Muscle of arm (tissue), 12 donors: ENCODE data around the gene ZNF425. TPM values are rescaled to one million over a fixed set of nuclear protein-coding genes. Genes with fewer than 3 reads are reported as not detected.
"Not testable (repeated sequence)": the region's sequence is repeated elsewhere in the genome, so short reads cannot be mapped to it uniquely, and the experiment has no call there.

Experiments
- DNase-seq: peaks from one replicate; pipeline ENCODE4 v3.0.0-alpha.2; 2013
- polyA plus RNA-seq, 12 donors: library from polyadenylated mRNA; unstranded; fragments of 120-200 nt; gene quantifications; one replicate each; pipeline ENCODE4 v1.2.1, GENCODE V29; 2013; ENCODE audit not compliant: insufficient read length in 12 of 12

ZNF425 gene
- polyA plus RNA-seq, 12 donors: 3.7 to 5.7 (median 4.1) TPM; not detected in 1

DNA sequence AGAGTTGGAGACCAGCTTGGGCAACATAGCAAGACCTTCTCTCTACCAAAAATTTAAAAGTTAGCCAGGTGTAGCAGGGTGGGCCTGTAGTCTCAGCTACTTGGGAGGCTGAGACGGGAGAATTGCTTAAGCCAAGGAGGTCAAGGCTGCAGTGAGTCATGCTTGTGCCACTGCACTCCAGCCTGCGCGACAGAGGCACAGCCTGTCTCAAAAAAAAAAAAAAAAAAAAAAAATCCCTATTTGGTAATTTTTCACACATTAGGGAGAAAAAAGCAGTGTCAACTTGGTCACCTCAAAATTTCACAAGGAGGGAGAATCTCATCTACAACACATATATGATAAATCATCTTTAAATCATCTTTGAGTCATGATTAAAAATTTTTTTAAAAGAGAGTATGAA is 14.7 kb upstream of the ZNF425 start:
- no peak for DNase-seq

DNA sequence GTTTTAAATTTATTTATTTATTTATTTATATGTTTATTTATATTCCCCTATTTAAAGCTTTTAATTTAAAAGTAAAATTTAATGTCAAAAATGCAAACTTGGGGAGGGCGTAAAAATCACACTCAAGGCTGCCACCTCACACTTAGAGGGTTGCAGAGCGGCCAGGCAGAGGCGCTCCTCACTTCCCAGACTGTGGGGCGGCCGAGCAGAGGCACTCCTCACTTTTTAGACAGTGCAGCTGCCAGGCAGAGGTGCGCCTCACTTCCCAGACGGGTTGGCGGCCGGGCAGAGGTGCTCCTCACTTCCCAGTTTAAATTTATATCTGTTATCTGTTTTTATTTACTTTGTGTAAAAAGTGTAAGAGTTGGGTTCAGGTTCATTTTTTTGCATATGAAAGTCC is 10.0 kb upstream of the ZNF425 start:
- DNase-seq: no peak

DNA sequence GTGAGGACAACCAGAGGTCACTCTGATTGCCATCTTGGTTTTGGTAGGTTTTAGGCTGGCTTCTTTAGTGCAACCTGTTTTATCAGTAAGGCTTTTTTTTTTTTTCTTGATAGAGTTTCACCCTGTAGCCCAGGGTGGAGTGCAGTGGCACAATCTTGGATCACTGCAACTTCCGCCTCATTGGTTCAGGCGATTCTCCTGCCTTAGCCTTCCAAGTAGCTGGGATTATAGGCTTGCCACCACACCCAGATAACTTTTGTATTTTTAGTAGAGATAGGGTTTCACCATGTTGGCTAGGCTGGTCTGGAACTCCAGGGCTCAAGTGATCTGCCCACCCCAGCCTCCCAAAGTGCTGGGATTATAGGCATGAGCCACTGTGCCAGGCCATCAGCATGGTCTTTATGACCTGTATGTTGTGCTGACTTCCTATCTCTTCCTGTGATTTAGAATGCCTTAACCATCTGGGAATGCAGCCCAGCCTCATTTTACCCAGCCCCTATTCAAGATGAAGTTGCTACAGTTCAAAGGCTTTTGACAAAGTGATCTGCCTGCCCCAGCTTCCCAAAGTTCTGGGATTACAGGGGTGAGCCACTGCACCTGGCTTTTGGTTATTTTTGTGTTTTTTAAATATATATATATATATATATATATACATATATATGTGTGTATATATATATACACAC is 7.0 kb upstream of the ZNF425 start:
- no peak for DNase-seq

DNA sequence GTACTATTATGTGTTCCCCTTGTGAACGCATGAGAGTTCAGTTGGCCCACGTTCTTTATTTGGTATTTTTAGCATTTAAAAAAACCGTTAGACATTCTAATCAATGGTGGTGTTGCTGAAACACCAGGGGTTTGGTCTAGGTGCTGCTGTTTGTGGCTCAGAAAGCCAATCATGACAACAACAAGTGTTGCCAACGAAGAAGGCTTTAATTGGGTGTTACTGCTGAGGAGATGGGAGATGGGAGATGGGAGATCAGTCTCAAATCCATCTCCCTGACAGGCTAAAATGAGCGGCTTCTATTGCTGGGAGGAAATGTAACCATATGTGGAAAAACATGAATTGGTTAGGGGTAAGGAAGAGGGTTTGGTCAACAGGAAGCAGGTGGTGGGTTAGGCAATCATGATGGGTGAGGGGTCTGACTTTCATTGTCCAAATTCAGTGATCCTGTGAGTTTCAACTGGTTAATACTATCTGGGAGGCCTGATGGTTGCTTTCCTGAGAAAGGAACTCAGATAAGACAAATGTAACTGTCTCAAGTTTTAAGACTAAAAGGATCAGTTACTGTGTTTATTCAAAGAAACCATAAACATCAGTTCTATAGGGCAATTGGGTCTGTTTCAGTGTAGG is 4.6 kb upstream of the ZNF425 start:
- no peak for DNase-seq

DNA sequence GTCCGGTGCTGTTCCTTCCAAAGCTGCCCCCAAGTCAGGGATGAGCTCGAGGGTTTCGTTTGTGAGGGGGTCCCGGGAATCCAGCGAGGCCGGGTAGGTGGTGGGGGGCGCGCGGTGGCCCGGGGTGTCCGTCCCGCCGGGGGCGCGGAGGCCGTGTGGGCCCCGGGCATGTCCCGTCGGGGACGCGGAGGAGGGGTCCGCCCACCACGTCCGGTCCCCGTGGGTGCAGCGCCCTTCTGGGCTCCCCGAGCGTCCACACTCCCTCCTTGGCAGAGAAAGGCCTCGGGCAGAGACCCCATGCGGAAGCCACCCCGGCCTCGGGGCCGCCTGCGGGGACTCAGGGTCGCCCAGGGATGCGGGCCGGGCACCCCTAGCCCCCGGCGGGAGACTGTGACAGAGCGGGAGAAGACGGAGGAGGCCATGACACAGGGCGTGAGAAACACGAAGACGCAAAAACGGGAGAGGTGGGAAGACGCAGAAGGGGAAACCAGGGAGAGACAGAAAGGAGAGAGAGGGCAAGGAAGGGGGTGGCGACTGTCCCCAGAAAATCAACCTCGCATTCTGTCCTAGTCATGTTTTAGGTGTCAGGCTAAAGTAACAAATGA is 640 bp upstream of the ZNF425 start:
- DNase-seq: peak; percentile 67

DNA sequence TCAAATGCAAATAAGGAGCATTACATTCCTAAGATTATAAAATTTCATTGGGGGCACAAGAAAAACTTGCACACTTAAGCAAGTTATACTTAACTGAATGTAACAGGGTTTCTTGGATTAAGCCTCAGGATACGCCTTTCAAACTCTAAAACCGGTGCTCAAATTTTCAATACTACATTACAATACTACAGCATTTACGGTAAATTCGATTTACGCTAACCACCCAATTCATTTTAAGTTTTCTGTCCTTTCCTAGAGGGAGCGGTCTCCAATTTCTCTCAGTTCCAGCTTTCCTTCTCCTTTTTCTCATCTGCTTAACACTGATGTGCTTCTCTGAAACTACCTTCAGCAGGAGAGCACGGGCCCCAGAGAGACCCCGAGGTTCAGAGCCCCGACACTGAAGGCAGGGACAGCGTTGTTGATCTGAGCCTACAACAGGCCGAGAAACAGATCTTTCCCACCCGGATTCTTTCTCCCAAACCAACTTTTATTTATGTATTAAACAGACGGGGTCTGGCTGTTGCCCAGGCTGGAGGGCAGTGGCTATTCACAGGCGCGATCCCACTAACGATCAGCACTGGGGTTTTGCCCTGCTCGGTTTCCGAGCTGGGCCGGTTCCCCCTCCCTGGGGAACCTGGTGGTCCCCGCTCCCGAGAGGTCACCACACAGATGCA is 798 bp downstream of the ZNF425 start:
- no peak for DNase-seq

DNA sequence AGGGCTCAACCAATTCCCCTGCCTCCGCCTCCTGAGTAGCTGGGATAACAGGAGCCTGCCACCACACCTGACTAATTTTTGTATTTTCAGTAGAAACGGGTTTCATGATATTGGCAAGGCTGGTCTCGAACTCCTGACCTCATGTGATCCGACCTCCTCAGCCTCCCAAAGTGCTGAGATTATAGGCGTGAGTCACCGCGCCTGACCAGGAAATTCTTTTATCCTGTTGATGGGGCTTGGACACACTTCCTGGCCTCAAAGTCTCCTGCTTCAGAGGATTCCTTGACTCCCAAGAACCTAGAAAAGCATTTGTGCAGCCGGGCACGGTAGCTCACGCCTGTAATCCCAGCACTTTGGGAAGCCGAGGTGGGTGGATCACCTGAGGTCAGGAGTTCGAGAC is 16.2 kb downstream of the ZNF425 start:
- no peak for DNase-seq

DNA sequence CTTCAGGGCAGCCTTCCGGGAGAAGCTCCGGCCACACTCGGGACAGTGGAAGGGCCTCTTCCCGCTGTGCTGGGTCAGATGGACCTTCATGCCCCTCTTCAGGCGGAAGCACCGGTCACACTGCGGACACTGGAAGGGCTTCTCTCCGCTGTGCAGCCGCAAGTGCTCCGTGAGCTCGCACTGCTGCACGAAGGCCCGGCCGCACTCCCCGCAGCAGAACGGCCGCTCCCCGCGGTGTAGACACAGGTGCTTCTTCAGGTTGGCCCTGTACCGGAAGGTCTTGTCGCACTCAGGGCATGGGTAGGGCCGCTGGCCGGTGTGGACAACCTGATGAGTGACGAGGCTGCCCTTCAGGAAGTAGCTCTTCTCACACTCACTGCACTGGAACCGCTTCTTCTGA is 21.4 kb downstream of the ZNF425 start:
- DNase-seq: no peak

DNA sequence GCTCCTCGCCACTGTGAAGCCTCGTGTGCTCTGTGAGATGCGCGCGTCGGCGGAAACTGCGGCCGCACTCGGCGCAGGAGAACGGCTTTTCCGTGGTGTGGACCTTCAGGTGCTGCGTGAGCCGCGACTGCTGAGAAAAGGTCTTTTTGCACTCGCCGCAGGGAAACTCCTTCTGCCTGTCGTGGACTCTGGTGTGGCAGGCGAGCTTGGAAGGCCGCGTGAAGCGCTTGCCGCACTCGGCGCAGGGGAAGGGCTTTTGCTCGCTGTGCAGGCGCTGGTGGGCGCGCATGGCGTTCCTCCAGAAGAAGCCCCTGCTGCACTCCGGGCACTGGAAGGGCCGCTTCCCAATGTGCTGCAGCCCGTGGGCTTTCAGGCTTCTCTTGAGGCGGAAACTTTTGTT is 21.9 kb downstream of the ZNF425 start:
- DNase-seq: no peak

DNA sequence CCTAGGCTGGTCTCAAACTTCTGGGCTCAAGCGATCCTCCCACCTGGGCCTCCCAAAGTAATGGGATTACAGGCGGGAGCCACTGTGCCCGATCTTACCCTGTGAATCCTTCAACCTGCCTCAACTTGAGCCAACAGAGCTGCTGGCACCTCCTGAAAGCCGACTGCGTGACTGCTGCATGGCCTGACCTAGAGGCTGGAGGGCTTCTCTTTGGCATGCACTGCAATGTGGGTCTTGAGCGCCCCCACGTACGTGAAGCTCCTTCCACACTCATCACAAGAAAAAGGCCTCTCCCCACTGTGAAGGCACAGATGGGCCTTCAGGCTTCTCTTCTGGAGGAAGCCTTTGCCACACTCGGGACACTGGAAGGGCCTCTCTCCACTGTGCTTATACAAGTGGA is 22.7 kb downstream of the ZNF425 start:
- DNase-seq: no peak

DNA sequence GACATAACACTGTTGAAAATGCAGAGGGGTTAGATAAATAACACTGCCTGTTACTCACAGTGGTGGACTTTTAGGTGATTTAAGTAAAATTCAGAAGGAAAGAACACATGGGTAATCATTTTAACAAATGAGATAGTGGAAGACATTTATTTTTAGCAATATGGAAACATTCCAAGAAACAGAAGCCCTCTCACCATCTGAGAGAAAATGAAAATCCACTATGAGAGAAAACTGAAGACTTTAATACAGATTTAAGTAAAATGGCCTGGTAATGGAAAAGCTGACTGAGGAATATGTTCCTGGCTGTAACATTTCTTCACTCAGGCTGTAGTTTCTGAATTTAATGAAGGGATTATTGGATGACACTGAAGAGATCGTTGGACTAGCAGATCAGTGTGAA is 23.5 kb downstream of the ZNF425 start:
- DNase-seq: peak; percentile 28

DNA sequence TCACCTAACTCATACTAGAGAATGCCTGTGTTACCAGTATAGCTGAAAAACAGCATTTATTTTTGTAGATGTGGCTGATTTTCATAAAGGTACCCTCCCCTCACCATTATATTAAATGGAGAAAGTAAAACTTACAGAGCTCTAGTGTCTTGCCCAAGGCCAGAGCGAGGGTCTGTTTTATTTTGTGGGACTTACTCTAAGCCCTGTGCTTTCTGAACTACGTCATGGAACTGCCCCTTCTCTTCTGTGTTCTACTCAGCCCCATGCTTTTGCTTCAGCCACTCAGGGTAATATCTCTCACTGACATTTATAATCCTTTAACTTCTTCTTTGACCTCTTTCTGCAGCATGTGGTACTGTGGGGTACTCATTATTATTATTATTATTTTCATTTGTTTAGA is 25.3 kb downstream of the ZNF425 start:
- DNase-seq: no peak

DNA sequence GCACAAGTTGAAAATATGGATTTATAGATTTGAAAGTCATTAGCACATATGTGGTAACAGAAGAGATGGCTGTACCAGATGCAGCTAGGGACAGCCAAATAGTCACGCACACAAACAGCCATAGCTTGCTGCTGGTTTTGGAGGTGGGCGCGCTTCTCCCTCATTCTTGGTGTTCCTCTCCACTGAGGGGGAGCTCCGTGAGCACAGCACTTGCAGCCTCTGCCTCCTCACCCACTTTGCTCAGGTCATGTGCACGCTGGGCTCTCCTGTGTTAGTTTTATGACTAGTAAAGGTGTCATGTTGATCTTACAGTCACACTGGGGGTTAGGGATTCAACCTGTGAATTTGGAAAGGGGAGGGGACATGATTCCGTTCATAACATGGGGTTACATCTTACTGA is 27.1 kb downstream of the ZNF425 start:
- no peak for DNase-seq

DNA sequence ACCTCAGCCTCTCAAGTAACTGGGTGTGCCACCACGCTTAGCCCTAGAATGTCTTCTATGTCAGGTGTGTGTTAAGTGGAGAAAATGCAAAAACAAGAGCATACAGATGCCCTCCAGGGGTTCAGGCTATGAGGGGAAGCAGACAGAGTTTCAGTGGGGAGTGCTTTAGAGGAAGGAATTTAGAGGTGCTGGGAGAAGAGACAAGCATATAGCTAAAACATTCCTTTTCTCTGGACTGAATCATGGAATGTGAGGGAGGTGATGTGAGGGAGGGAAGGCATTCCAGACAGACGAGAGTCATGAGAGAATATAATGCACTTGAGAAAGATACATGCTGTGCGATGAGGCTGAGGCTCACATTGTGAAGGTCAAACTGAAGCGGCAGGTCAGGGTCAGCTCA is 29.0 kb downstream of the ZNF425 start:
- no peak for DNase-seq

DNA sequence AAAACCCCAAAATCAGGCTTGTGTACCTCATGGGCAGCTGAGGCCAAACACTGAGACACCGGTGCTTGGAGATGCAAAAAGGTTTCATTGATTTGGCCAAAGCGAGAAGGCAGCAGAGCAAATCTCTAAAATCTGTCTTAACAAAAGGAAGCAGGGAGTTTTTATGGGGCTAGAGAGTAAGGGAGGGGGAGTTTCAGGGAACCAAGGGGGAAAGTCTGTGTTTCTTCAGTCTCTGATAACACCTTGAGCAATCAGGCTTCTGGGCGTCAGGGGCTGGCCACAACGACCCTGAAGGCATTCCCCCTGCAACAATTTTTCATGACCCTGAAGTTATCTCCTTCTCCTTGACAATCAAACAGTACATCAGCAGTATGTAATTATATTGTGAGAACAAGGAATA is 32.9 kb downstream of the ZNF425 start:
- DNase-seq: no peak

DNA sequence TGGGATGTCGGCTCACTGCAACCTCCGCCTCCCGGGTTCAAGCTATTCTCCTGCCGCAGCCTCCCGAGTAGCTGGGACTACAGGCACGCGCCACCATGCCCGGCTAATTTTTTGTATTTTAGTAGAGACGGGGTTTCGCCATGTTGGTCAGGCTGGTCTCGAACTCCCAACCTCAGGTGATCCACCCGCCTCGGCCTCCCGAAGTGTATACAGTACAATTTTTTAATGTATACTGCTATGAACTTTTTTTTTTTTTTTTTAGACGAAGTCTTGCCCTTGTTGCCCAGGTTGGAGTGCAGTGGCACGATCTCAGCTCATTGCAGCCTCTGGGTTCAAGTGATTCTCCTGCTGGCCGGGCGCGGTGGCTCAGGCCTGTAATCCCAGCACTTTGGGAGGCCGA is 33.9 kb downstream of the ZNF425 start:
- DNase-seq: not testable (repeated sequence)

DNA sequence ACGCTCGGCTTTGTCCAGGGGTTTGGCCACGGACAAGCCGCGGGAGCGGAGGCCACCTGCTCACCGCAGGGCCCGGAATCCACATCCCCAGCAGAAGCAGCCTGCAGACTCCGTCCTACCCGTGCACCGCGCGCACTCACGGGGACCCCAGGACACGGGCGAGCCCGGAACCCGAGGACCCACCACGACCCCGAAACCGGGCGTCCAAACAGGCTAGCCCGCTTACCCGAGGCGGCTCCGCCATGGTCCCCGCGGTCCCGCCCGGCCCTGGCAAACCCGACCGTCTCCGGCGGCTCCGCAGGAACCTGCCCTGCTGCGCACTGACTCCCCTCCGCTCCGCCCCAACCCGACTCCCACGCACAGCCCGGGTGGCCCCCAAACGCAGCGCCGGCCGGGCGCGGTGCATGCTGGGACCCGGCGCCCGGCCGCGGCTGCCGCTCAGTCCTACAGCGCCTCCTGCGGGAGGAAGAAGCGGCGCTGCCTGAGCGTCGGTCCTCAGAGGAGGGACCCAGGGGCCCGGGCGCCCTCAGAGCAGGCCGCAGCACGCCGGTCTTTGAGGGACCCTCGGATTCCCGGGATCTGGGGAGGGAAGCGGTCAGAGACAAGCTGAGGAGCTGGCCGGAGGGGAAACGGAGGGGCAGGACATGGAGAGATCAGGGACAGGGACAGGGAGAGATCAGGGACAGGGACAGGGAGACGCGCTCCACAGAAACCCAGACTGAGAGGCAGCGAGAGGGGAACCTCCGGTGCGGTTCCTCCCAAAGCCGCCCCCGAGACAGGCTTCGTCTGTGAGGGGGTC is 35.5 kb downstream of the ZNF425 start, which contains the start of gene ZNF786:
Gene ZNF786 (minus strand): TSS at position 322 of the 799 bp plus-strand sequence. CDS start 78 bp downstream, at position 244.
- DNase-seq: peak; percentile 93

DNA sequence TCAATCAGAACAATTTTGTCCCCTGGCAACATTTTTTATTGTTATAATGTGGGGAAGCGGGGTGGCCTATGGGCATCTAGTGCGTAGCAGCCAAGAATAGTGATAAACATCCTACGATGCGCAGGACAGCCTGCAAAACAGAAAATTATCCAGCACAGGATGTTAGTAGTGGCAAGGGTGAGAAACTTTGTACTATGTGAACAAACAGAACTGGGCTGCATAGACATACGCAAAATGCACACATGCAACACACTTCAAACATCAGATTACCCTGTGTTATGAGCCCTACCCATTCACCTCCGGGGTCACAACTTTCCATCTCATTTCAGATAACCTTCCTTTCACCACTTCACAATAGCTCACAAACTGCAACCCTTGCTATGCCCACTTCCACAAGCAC is 38.7 kb downstream of the ZNF425 start:
- no peak for DNase-seq

DNA sequence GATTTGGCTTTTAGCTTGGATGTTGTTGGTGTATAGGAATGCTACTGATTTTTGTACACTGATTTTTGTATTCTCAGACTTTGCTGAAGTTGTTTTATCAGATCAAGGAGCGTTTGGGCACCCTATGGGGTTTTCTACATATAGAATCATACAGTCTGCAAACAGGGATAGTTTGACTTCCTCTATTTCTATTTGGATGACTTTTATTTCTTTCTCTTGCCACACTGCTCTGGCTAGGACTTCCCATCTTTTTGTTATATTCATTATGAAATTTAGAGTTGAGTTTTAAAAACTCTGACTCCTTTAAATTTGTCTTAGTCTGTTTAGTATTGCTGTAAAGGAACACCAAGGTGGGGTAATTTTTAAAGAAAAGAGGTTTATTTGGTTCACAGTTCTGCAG is 40.3 kb downstream of the ZNF425 start:
- no peak for DNase-seq

DNA sequence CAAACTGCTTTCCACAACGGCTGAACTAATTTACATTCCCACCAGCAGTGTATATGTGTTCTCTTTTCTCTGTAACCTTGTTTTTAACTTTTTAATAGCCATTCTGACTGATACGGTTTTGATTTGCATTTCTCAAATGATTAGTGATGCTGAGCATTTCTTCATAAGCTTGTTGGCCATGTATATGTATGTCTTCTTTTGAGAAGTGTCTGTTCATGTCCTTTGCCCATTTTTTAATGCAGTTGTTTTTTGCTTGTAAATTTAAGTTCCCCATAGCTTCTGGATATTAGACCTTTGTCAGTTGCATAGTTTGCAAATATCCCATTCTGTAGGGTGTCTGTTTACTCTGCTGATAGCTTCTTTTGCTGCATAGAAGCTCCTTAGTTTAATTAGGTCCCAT is 41.7 kb downstream of the ZNF425 start:
- no peak for DNase-seq

DNA sequence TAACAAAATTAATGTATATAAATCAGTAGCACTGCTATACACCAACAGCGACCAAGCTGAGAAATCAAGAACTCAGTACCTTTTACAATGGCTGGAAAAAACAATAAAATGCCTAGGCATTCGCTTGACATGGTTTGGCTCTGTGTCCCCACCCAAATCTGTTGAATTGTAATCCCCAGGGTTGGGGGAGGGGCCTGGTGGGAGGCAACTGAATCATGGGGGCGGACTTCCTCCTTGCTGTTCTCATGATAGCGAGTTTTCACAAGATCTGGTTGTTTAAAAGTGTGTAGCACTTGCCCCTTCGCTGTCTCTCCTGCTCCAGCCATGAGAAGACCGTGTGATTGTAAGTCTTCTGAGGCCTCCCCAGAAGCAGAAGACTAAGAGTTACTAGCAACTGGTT is 44.2 kb downstream of the ZNF425 start:
- DNase-seq: no peak

DNA sequence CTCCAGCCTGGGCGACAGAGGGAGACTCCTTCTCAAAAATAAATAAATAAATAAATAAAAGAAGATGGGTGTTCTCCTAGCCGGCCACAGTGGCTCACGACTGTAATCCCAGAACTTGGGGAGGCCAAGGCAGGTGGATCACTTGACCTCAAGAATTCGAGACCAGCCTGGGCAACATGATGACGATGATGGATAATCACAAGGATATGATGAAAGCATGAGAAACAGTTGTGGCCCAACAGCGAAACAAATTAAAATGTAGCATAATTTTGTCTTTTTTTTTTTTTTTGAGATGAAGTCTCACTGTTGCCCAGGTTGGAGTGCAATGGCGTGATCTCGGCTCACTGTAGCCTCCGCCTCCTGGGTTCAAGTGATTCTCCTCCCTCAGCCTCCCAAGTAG is 48.5 kb downstream of the ZNF425 start:
- no peak for DNase-seq
